Activated T-cell treated with anti-CD3 and anti-CD28 coated beads for 4 hours (primary cell): ENCODE results near the gene GALNT1.

ENCODE experiments used
- DNase-seq: peaks from one replicate; pipeline ENCODE4 v3.0.0-alpha.2; 2020

GALNT1 gene

DNA sequence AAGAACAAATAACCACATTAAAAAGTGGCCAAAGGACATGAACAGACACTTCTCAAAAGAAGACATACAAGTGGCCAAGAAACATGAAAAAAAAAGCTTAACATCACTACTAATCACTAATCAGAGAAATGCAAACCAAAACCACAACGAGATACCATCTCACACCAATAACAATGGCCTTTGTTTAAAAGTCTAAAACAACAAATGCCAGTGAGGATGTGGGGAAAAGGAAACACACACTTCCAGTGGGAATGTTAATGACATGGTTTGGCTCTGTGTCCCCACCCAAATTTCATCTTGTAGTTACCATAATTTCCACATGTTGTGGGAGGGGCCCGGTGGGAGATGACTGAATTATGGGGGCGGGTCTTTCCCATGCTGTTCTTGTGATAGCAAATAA, 147.1 kb downstream of the GALNT1 start:
- DNase-seq: no peak

DNA sequence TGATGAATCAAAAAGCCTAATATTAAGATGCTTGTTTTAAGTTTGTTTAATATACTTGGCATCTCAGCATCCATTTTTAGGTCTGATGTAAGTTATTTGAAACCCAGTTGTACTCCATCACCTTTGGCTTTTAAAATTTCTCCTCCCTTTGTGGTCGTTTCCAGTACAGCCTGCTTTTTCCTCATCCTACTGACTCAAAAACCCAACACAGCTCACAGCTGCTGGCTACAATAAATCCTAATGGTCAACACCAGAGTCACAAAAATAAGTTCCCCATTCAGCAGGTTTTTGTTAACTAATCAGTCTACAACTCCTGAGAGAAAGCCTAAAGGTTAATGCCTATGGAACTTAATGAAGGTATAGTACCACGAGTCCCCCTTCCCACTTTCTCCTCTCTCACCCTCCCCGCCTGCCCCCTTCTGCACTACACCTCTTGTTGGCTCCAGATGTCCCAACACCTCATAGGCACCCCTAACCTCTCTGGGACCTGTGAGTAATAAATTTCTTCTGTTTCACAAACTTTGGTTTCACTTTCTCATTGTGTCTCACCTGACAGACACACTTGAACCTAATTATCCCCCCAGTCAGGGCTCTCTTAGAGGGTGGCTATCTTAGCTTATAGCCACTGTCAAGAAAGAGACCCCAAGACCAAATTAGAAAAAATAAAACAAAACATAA, 148.6 kb downstream of the GALNT1 start:
- DNase-seq: no peak

DNA sequence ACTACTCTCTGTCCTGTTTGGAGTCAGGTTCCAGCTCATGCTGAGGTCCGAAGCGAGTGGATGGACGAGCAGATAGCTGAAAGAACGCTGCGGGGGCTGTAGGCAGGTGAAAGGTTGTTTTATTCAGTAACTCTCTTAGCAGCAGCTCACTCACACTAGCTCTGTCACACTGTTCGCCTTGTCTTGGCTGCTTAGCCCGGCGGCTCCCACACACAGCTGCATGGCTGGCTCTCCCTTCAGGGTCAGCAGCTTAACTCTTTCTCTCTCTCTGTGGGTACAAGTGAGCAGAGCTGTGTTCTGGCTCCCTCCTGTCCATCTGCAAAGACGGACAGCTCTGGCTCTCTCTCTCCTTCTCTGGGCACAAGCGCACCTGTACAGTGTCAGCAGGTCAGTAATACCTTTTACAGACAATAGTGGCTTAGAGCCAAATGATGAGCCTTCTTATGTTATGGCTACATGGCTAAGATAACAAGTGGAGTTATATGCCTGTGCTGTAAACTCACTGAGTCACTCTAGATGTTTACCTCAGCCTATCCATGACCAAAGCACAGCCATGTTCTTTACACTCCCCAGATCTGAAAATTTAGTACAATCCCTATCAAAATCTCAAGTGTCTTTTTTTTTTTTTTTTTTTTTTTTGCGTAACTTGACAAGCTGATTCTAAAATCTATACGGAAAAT, 149.3 kb downstream of the GALNT1 start:
- DNase-seq: no peak

DNA sequence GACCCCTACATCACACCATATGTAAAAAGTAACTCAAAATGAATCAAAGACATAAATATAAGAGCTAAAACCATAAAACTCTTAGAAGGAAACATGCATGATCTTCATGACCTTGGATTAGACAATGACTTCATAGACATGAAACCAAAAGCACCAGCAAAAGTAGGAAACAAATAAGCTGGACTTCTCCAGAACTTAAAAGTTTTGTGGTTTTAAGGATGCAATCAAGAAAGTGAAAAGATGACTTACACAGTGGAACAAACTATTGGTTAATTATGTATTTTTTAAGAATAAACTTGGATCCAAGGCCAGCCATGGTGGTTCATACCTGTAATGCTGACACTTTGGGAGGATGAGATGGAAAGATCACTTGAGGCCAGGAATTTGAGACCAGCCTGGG, 150.2 kb downstream of the GALNT1 start:
- no peak for DNase-seq

DNA sequence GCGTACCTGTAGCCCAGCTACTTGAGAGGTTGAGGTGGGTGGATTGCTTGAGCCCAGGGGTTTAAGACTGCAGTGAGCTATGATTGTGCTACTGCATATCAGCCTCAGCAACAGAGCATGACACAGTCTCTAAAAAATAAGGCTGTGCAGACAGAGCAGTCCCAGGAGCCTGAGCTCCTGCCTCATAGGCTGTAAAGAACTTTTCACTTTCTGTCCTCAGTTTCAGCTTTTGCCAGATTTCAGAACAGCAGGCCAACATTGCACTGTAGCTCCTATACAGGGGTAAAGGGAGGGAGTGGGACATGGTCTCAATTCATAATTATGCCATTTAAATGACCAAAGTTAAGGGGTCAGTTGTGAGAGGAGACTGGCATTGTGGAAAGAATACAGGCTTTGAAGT, 150.6 kb downstream of the GALNT1 start:
- DNase-seq: no peak

DNA sequence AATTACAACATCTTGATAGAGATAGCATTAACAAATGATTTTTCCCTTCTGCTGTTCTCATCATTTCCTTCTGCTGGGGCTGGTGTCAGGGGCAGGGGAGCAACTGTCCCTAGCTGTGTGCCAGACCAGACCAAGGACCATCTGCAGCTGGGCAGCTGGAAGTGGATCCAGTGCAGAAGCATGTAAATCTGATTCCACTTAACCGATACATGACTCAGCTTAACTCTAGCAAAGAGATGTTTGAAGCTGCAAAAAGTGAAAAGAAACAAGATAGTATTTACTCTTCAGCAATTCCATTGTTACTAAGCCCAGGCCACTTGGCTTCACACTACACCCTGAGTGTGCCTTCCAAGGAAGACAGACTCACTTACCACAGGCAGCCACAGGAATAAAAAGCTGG, 151.1 kb downstream of the GALNT1 start:
- DNase-seq: no peak

DNA sequence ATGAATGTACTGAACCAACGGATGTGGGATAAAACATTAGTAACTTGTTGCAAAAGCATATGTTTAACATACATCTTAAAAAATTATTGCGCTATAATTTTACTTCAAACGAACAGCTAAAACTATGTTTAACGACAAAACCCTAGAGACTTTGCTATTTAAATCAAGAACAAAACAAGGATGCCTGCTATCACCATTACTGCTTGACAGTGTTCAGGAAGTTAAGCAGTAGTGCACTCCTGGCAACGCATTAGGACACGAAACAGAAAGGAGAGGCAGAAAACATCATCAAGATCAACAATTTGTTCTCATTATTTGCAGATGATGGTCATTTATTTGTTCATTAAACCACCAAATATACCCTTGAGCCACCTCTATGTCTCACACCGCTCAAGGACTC, 151.9 kb downstream of the GALNT1 start:
- no peak for DNase-seq

DNA sequence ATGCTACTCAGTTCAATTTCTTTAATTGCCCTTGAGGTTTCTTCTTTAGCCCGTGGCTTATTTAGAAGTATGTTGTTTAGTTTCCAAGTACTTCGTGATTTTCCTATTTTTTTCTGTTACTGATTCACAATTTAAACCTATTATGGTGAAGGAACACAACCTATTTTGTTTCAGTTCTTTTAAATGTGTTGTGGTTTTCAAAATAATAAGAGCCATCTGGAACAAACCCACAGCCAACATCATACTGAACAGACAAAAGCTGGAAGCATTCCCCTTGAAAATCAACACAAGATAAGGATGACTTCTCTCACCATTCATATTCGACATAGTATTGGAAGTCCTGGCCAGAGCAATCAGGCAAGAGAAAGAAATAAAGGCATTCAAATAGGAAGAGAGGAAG, 155.2 kb downstream of the GALNT1 start:
- DNase-seq: no peak

DNA sequence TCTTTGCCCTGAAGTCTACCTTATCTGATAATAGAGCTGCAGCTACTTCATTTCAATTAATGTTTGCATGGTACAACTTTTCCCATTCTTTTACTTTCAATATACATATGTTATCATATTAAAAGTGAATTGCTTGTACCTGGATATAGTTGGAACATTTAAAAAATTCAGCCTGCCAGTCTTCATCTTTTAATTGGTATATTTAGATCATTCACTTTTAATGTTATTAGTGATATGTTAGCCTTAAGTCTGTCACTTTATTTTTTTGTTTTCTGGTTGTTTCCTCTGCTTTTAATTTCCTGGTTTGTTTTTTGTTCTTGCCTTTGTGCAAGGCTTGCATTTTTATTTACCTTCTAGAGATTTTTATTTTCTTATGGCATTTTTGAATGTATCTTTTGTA, 158.2 kb downstream of the GALNT1 start:
- no peak for DNase-seq

DNA sequence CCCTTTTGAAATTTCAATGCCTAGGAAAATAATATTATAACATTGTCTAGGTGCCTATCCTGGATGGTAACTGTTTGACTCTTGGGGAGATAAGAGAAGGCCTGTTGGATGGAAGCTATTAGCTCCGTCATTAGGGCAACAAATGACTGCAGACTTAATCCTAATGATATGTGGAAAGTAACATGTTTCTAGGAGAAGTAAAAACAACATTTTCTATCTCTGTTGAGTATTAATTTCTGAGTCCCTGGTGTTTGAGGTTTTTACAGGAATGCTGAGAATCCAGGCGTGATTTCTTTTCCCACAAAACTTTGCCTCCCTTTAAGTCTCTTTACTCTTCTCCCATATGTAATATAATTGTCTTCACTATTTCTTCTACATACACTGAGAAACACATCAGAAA, 159.1 kb downstream of the GALNT1 start:
- no peak for DNase-seq

DNA sequence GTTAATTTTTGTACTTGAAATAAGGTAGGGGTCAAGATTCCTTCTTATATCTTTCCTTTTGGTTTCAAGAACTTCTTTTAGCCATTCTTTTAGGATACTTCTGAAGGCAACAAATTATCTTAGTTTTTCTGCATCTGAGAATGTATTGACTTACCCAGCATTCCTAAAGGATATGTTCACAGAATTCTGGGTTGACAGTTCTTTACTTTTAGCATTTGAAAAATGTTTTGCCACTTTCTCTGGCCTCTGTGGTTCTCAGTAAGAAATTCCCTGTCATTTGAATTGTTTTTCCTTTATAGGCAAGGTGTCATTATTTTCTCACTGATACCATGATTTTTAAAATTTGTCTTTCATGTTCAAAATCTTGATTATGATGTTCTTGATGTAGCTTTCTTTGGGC, 162.4 kb downstream of the GALNT1 start:
- DNase-seq: no peak

DNA sequence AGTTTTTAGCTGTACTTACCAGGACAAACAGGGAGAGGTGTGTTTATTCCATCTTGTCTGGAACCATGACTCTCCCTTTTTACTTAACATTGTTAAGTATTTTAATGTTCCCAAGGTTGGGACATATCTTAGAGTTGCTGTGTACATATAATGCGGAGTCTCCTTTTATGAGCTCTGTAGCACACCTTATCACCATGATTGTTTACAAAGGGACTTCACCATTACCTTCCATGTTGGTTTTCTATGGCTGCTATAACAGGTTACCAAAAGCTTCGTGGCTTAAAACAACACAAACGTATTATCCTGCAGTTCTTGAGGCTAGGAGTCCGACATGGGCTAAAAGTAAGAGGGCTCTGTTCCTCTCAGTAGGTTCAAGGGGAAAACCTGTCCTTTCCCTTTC, 164.3 kb downstream of the GALNT1 start:
- no peak for DNase-seq

DNA sequence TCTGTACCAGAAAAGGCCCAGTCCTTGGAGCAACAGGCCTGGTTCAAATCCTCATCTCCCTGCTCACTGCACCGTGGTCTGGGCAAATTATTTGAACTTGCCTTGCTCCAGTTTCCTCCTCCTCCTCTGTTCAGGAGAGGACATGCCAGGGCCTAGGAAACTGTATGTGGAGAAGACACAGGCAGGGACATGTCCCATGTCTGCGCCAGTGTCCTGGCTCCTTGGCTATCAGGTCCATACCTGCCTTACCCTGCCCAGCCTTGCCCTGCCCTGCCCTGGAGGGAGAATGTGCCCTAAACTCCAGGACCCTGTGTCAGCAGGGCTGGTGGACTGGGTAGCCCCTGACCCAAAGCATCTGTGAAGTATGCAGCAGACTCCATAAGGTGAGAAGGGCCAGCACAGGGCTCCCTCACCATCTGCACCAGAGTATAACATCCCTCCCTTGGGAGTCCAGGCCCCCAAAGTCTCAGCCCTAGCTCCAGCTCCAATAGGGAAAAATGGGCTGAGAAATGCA, 165.3 kb downstream of the GALNT1 start:
- no peak for DNase-seq

DNA sequence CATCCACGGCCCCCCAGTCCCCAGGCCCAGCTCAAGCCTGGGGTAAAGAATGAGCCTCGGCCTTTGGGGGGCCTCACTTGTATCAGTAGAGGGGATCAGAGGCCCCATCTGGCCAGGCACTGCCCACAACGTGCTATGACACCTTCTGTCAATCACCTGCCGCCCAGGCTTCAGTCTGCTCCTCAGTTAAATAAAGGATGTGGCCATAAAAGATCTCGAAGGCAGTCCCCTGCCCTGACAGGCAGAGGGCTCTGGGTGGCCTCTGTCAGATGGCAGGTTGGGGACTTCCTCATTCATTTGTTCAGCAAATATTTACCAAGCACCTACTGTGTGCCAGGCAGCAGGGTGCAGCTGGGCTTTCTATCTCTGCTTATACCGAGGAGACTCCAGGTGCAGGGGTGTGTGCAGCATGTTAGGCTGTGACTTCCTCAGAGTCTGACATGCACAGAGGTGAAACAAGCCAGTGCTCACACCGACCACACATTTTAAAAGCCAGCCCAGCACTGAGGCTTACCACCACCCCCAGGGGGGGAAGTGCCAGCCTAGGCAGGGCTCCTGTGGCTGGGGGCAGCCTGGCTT, 166.4 kb downstream of the GALNT1 start:
- DNase-seq: no peak

DNA sequence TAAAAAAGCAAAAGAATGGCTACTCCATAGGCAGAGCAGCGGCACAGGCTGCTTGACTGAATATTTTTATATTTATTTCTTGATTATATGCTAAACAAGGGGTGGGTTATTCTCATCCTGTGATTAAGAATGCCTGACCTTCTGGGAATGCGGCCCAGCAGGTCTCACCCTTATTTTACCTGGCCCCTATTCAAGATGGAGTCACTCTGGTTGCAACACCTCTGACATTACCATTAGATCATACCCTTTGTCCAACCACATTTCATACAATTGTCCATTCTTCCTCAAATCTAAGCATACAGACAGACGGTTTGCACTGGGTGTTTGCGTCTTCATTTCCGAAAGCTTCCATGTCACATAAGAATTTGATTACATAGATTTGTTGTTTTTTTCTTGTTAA, 168.2 kb downstream of the GALNT1 start:
- no peak for DNase-seq

DNA sequence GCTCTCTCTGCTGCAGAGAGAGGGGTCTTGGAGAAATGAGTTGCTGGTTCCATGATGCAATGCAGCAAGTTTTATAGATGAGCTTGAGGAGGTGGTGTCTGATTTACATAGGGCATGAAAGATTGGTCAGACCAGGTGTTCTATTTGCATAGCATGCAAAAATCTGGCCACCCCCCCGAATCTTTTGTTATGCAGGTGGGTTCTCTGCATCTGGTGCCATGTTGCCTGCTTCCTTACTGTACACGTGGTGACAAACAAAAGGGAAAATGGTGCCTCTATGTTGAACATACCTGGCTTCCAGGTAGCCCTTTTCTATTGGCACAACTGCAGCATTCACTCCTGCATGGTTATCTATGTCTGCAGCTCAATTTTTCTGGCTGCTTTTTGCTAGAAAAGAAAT, 169.4 kb downstream of the GALNT1 start:
- DNase-seq: no peak

DNA sequence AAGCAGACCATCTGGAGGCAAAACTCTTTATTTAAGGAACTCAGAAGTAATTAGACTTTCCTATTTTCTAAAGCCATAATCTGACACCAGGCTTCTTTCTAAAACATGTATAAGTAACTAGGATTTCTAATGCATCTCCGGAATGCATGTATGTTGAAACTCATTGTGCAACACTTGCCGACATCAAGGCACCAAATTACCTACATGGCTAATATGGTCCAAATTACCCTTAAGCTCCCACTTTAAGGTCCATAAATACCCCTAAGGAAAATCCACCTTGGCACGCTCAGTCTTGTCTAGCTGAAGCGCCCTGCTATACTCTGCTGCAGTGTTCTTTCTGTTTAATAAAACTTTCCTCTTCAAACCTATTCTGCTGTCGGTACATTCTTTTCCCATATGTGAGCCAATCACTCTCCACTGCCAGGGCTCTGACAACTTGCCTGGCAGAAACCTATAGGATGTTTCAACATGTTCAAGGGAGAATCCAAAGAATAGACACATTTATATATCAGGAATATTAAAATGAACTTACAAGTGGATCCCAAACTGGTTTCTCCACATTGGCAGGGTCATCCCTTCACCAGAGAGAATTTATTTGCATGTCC, 171.9 kb downstream of the GALNT1 start:
- DNase-seq: no peak

DNA sequence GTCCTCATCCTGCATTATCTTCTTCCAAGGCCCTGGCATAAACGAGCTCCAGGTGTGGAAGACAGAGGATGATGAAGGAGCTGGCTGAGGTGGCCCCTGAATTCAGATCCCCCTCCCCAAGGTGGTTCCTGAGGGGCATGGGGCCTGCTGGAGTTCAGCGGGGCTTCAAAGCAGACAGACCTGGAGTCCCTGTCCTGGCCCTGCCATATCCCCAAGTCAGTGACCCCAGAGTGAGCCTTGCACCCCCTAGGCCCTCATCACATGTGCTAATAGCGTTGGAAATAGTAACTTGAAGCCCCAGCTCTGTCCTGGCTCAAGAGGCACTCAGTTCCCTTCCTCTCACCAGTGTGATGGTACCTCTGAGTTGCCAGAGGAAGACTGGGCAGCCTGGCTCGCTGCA, 172.9 kb downstream of the GALNT1 start:
- DNase-seq: no peak

DNA sequence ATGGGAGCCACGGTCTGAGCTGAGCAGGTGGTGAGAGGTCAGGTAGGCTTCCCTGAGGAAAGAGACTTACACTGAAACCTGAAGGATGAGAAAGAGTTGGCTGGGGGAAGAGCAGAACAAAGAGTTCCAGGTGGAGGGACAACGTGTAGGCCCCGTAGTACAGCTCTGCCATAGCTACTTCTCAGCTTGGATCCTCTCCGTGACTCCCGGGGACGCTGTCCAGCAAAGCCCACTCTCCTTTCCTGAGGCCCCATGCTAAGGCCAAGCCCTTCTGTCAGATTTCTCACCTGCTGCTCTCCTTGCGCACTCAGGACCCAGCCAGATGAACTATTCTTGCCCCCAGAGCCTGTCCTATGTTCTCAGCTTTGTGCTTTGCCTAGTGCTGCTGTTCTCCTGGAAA, 173.8 kb downstream of the GALNT1 start:
- DNase-seq: no peak

DNA sequence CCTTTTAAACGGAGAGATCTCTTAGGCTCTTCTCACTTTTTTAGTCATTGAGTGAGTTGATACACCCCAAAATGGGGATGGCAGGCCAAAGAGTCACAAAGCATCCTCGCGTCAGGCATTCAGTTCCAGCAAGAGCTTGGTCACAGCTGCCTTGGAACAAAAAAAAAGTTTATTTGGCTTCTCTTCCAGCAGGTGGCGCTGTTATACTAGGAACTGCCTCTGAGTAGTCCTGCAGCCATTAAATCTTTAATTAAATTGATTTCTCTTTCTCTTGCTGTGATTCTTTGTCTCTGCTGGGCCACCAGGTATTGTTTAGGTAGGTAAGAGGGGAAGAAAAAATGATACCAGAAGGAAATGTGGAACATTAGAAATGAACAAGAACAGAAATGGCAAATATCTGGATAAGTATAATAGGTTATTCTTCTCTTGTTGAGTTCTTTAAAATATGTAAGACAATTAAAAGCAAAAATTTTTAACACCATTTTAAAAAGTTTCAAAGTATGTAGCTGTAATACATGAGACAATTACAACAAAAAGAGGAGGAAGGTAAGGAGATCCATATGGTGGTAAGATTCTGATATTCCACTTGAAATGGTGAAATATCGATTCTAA, 175.1 kb downstream of the GALNT1 start:
- peak; percentile 44 for DNase-seq
